NCI-H2227 (cell line): Measurements from ENCODE around the gene EDEM1.

ENCODE experiments used
- DNase-seq: peaks from one replicate; lab custom pipeline; 2025; ENCODE audit not compliant: unreplicated experiment; lab: John Stamatoyannopoulos, UW

Gene EDEM1

GRCh38 chr3:5198313-5198677, 10.8 kb downstream of the EDEM1 start:
- no peak for DNase-seq

- DNase-seq: no peak
Observed at GRCh38 chr3:5198986-5199731, 11.7 kb downstream of the EDEM1 start.

- no peak for DNase-seq
Observed at GRCh38 chr3:5201536-5201935, 14.0 kb downstream of the EDEM1 start.

GRCh38 chr3:5202222-5202621, 14.7 kb downstream of the EDEM1 start:
- no peak for DNase-seq

GRCh38 chr3:5205165-5205941, 17.8 kb downstream of the EDEM1 start:
- DNase-seq: no peak

- no peak for DNase-seq
Observed at GRCh38 chr3:5210926-5211325, 23.4 kb downstream of the EDEM1 start.

- no peak for DNase-seq
Observed at GRCh38 chr3:5212628-5213573, 25.4 kb downstream of the EDEM1 start.

- no peak for DNase-seq
Observed at GRCh38 chr3:5213574-5213966, 26.1 kb downstream of the EDEM1 start.

GRCh38 chr3:5214352-5214751, 26.8 kb downstream of the EDEM1 start:
- no peak for DNase-seq

GRCh38 chr3:5217824-5218595, 30.5 kb downstream of the EDEM1 start:
- DNase-seq: peak; percentile 4

GRCh38 chr3:5218815-5219214, 31.3 kb downstream of the EDEM1 start:
- no peak for DNase-seq

- no peak for DNase-seq
Observed at GRCh38 chr3:5219216-5219615, 31.7 kb downstream of the EDEM1 start.

- no peak for DNase-seq
Observed at GRCh38 chr3:5220193-5220592, 32.7 kb downstream of the EDEM1 start.

GRCh38 chr3:5220667-5221431, 33.3 kb downstream of the EDEM1 start:
- no peak for DNase-seq

GRCh38 chr3:5221701-5222100, 34.2 kb downstream of the EDEM1 start:
- no peak for DNase-seq

- no peak for DNase-seq
Observed at GRCh38 chr3:5222283-5223005, 34.9 kb downstream of the EDEM1 start.

GRCh38 chr3:5226783-5227182, 39.3 kb downstream of the EDEM1 start:
- peak; percentile 28 for DNase-seq

- DNase-seq: no peak
Observed at GRCh38 chr3:5227812-5228211, 40.3 kb downstream of the EDEM1 start.

- DNase-seq: no peak
Observed at GRCh38 chr3:5229414-5229813, 41.9 kb downstream of the EDEM1 start.
